Breast epithelium (tissue), 4 donors: ENCODE results near the gene GRPEL2. TPM values are rescaled to one million over a fixed set of nuclear protein-coding genes. Genes with fewer than 3 reads are reported as not detected.

Experiments
- DNase-seq, 2 donors: peaks; one replicate each; pipeline ENCODE4 v3.0.0-alpha.2; 2019; ENCODE audit warnings: low spot score in 2 of 2
- H3K27ac ChIP-seq, 2 donors: fragments of 200-600 bp; sonication (generic) in 1 of 2; one replicate each; pipeline ENCODE4 v1.5.1; 2016 to 2019; ENCODE audit warnings: mild to moderate bottlenecking in 1 of 2
- H3K27me3 ChIP-seq, 2 donors: fragments of 200-600 bp; sonication (generic) in 1 of 2; one replicate each; pipeline versions ENCODE4 v1.5.1 to v1.6.0; 2017 to 2019; ENCODE audit warnings: control low read depth in 1 of 2, mild to moderate bottlenecking in 1 of 2
- H3K36me3 ChIP-seq: fragments of 200-600 bp; one replicate; pipeline ENCODE4 v1.5.1; 2019
- H3K4me1 ChIP-seq, 2 donors: fragments of 200-600 bp; sonication (generic); one replicate each; pipeline ENCODE4 v1.5.1; 2016 to 2019; ENCODE audit warnings: control low read depth in 1 of 2
- H3K4me3 ChIP-seq, 3 donors: fragments of 200-600 bp; sonication (generic); 1 replicate in 2 of 3; 2 replicates in 1 of 3; pipeline ENCODE4 v1.5.1; 2016 to 2019; ENCODE audit warnings: mild to moderate bottlenecking in 3 of 3, moderate library complexity in 2 of 3
- H3K9me3 ChIP-seq, 2 donors: fragments of 200-600 bp; sonication (generic) in 1 of 2; one replicate each; pipeline ENCODE4 v1.5.1; 2016 to 2019; ENCODE audit warnings: control low read depth in 1 of 2
- POLR2A ChIP-seq: fragments of 450-650 bp; IDR thresholded peaks from one replicate; pipeline ENCODE4 v1.6.1; 2016; ENCODE audit warnings: antibody characterized with exemption, mild to moderate bottlenecking, moderate library complexity
- POLR2AphosphoS5 ChIP-seq, 3 donors: sonication (generic); formaldehyde crosslinking; IDR thresholded peaks; one replicate each; pipeline ENCODE4 v1.6.1; 2017; ENCODE audit warnings: antibody characterized with exemption in 3 of 3
- intact Hi-C: fragments of 100-400 bp; cut with DNase I; formaldehyde crosslinking; loops from one replicate; pipeline ENCODE4 v1.15.1; 2023; ENCODE audit warnings: low total_unique reads
- total RNA-seq, 3 donors: library from RNA; depleted of rRNA; stranded (reverse); fragments of >200 nt; gene quantifications; one replicate each; pipeline ENCODE4 v1.1.0, GENCODE V29; 2016
- TF ChIP-seq, protein P1 (sequence below), 3 donors: fragments of 450-650 bp; IDR thresholded peaks; one replicate each; pipeline ENCODE4 v1.5.1; 2016 to 2017; ENCODE audit warnings: antibody characterized with exemption in 3 of 3, mild to moderate bottlenecking in 3 of 3, moderate library complexity in 3 of 3

Gene GRPEL2
- total RNA-seq, 3 donors from 2014 or later, result 14.4 to 17.1 (median 16.5) TPM

DNA sequence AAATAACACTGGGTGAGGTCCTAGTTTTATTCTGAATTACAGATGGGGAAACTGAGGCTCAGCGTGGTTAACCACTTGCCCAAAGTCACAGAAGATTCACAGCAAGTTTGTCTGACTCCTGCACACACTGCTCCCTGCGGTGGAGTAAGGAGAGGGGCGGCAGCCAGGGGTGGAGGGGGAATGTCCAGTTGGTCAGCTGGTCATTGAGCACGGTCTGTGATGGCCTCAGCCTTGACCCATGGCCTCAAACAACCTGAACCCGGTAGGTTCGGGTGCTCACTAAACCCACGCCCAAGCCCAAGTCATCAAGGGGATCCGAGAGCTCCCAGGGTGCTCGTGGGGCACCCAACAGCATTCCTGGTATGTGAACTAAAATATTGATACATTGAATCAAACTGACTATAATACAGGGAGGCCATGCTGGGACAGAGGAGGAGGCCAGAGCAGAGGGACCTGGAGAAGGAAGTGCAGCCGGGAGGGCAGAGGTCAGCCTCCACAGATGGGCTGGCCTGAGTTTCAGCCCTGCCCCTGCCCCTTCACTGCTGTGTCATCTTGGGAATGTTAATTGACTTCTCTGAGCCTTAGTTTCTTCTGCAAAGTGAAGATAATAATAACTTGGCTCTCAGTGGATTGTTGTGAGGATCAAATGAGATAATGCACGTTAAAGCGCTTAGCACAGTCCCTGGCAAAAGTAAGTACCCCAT, 37.4 kb downstream of the GRPEL2 start:
- TF ChIP-seq, protein P1, sequence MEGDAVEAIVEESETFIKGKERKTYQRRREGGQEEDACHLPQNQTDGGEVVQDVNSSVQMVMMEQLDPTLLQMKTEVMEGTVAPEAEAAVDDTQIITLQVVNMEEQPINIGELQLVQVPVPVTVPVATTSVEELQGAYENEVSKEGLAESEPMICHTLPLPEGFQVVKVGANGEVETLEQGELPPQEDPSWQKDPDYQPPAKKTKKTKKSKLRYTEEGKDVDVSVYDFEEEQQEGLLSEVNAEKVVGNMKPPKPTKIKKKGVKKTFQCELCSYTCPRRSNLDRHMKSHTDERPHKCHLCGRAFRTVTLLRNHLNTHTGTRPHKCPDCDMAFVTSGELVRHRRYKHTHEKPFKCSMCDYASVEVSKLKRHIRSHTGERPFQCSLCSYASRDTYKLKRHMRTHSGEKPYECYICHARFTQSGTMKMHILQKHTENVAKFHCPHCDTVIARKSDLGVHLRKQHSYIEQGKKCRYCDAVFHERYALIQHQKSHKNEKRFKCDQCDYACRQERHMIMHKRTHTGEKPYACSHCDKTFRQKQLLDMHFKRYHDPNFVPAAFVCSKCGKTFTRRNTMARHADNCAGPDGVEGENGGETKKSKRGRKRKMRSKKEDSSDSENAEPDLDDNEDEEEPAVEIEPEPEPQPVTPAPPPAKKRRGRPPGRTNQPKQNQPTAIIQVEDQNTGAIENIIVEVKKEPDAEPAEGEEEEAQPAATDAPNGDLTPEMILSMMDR (IDR thresholded peaks at IDR 0.05), result no peak
- TF ChIP-seq POLR2AphosphoS5 (IDR thresholded peaks at IDR 0.05) (no peak), POLR2A (no peak)
- DNase-seq, result no peak
- peaks cover 0 to 8% of the 10 kb centered on the region in 2 donors for H3K4me1 ChIP-seq
- peak overlapping the region; percentile 62 to 91 for H3K27ac ChIP-seq
- H3K27me3 ChIP-seq, result no peaks in the 10 kb centered on the region
- no peaks in the 10 kb centered on the region for H3K36me3 ChIP-seq
- no peaks in the 10 kb centered on the region for H3K9me3 ChIP-seq
- no peak overlapping the region for H3K4me3 ChIP-seq
- intact Hi-C loops, result loop anchor here (5.0 kb wide), 1 partner anchor 170 kb away; the partner anchor contains the start of gene CSNK1A1

DNA sequence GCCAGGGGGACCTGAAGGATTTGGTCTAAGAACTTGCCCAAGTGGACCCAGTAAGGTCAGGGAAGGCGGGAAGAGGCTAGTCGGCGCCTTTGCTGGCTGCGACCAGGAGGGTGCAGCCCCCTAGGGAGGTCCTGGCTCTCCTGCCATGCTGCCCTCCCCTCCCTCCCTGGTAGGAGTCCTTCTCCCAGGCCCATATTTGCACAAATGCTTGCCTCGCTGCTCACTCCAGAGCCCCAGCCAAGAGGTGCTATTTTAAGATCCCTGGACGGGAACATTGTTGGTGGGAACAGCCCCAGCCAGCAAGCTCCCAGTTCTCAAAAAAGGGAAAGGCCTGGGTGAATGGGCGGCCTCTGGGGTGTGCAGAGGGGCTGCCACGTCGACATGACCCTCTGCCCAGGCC, 38.1 kb downstream of the GRPEL2 start:
- TF ChIP-seq, protein P1 (IDR thresholded peaks at IDR 0.05), result no peak
- TF ChIP-seq POLR2AphosphoS5 (IDR thresholded peaks at IDR 0.05) (no peak), POLR2A (no peak)
- intact Hi-C loops, result loop anchor here (5.0 kb wide), 1 partner anchor 169 kb away; the partner anchor contains the start of gene CSNK1A1
- no peaks in the 10 kb centered on the region for H3K9me3 ChIP-seq
- no peak for DNase-seq
- H3K27me3 ChIP-seq, result no peaks in the 10 kb centered on the region
- peaks cover 0 to 8% of the 10 kb centered on the region in 2 donors for H3K4me1 ChIP-seq
- no peak overlapping the region for H3K4me3 ChIP-seq
- H3K27ac ChIP-seq, result peak overlapping the region; percentile 6 to 91
- H3K36me3 ChIP-seq, result no peaks in the 10 kb centered on the region

DNA sequence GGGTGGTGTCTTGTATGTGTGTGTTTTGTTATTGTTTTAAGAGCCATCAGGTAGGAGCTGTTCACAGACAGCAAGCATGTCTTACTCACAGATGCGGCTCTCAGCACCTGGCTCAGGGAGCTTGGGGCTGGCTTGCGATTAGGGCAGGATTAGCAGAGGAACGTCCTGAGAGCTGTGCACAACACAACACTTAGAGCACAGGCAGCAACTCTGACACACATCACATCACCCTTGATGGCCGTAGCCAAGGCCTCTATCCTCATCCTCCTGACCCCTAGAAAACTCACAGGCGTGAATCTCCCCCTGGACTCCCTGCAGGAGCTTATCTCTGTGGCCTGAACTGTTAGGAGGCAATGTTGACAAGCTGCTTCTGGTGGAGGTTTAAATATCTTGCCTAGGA, 40.9 kb downstream of the GRPEL2 start:
- Histone ChIP-seq H3K9me3 (no peaks in the 10 kb centered on the region), H3K36me3 (no peaks in the 10 kb centered on the region), H3K4me3 (no peak overlapping the region), H3K4me1 (peaks cover 0 to 8% of the 10 kb centered on the region in 2 donors), H3K27me3 (no peaks in the 10 kb centered on the region), H3K27ac (peak overlapping the region; percentile 69 to 78)
- intact Hi-C loops, result no loop called here
- no peak for DNase-seq
- TF ChIP-seq POLR2A (no peak), POLR2AphosphoS5 (IDR thresholded peaks at IDR 0.05) (no peak)
- TF ChIP-seq, protein P1 (IDR thresholded peaks at IDR 0.05), result no peak

DNA sequence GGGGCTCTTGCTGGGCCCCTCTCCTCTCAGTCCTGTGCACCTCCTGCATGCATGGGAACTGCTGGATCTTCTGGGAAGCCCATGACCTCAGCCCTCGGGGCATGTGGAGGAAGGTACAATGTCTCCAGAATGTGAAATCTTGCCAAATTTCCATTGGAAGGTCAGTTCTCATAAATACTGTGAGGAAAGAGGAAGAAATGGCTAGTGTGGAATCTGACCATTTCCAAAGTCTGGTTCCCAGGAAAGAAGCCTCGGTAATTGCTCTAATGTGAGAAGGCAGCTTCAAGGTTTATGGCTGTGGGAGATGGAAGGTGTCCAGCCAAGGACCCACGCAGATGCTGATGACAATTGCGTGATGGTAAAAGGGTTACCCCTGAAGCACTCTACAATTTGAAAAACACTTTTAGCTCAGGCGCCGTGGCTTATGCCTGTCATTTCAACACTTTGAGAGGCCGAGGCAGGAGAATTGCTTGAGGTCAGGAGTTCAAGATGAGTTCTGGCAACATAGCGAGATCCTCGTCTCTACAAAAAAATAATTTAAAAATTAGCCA, 41.9 kb downstream of the GRPEL2 start:
- Histone ChIP-seq H3K27ac (peak overlapping the region; percentile 69 to 78), H3K4me1 (peaks cover 0 to 1% of the 10 kb centered on the region in 2 donors), H3K9me3 (no peaks in the 10 kb centered on the region), H3K27me3 (no peaks in the 10 kb centered on the region), H3K36me3 (no peaks in the 10 kb centered on the region), H3K4me3 (peak overlapping the region in 1 of 3 donors; percentile 7)
- TF ChIP-seq POLR2AphosphoS5 (IDR thresholded peaks at IDR 0.05) (no peak), POLR2A (no peak)
- TF ChIP-seq, protein P1 (IDR thresholded peaks at IDR 0.05), result no peak
- DNase-seq, result no peak
- intact Hi-C loops, result no loop called here

DNA sequence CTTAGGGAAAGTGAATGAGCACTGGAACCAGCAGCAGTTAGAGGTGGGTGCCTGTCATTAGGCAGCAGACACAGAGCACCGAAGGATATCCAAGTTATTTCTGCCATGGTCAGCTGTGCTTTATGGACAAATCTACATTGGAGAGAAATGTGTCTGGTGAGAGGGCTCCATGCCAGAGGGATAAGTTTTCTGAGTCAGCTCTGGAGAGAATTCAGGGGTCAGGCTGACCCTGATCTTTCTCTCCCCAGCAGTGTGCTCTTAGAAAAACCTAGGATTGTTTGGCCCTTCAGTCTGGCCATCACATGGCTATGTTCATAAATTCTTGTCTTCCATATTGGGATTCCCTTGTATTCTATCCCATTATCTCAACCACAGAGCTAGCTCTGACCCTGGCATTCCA, 42.7 kb downstream of the GRPEL2 start:
- Histone ChIP-seq H3K4me1 (no peaks in the 10 kb centered on the region), H3K9me3 (no peaks in the 10 kb centered on the region), H3K36me3 (no peaks in the 10 kb centered on the region), H3K4me3 (no peak overlapping the region), H3K27me3 (no peaks in the 10 kb centered on the region), H3K27ac (peak overlapping the region; percentile 61 to 82)
- TF ChIP-seq POLR2AphosphoS5 (IDR thresholded peaks at IDR 0.05) (no peak), POLR2A (no peak)
- TF ChIP-seq, protein P1 (IDR thresholded peaks at IDR 0.05), result no peak
- intact Hi-C loops, result no loop called here
- no peak for DNase-seq
